ENCODE data around the gene CLCA1. TPM values are rescaled to one million over a fixed set of nuclear protein-coding genes. Genes with fewer than 3 reads are reported as not detected.
"Not testable (repeated sequence)": the region's sequence is repeated elsewhere in the genome, so short reads cannot be mapped to it uniquely, and the experiment has no call there.

Gene CLCA1
- total RNA-seq, 3 donors from 2014 or later: under 0.01 TPM; not detected in 2

GRCh38 chr1:86502125-86502646, 33.5 kb downstream of the CLCA1 start:
- DNase-seq (ENCODE audit: low spot score in 2 of 2); H3K9me3 ChIP-seq; H3K27me3 ChIP-seq; H3K36me3 ChIP-seq; H3K4me1 ChIP-seq; intact Hi-C loops (cut with DNase I; ENCODE audit: low total_unique reads): not testable (repeated sequence)
- peak overlapping the region; percentile 5 to 44 (median 21) for H3K4me3 ChIP-seq
- H3K27ac ChIP-seq: peak overlapping the region; percentile 89 to 91
- TF ChIP-seq CTCF (IDR thresholded peaks at IDR 0.05): peak in 2 of 3 donors; percentile 32 to 68

- Histone ChIP-seq H3K36me3 (no peaks in the 10 kb centered on the region), H3K4me3 (peak overlapping the region; percentile 5 to 44 (median 21)), H3K9me3 (no peaks in the 10 kb centered on the region), H3K27ac (peak overlapping the region; percentile 89 to 91), H3K27me3 (no peaks in the 10 kb centered on the region), H3K4me1 (peaks cover 0 to 10% of the 10 kb centered on the region in 2 donors)
- DNase-seq (ENCODE audit: low spot score in 2 of 2): no peak
- TF ChIP-seq CTCF (IDR thresholded peaks at IDR 0.05): no peak
- TF ChIP-seq POLR2A (IDR thresholded peaks at IDR 0.05): no peak
- no peak for TF ChIP-seq POLR2AphosphoS5 (IDR thresholded peaks at IDR 0.05)
- intact Hi-C loops (cut with DNase I; ENCODE audit: low total_unique reads): no loop called here
Measured at GRCh38 chr1:86502721-86503405, 34.1 kb downstream of the CLCA1 start.

GRCh38 chr1:86503406-86504136, 34.8 kb downstream of the CLCA1 start:
- Histone ChIP-seq H3K4me3 (peak overlapping the region; percentile 21 to 27 (median 25)), H3K9me3 (no peaks in the 10 kb centered on the region), H3K27me3 (no peaks in the 10 kb centered on the region), H3K4me1 (peaks cover 0 to 10% of the 10 kb centered on the region in 2 donors), H3K36me3 (no peaks in the 10 kb centered on the region), H3K27ac (peak overlapping the region; percentile 89 to 91)
- DNase-seq (ENCODE audit: low spot score in 2 of 2): peak in 1 of 2 donors; percentile 32
- intact Hi-C loops (cut with DNase I; ENCODE audit: low total_unique reads): no loop called here
- no peak for TF ChIP-seq CTCF (IDR thresholded peaks at IDR 0.05)
- no peak for TF ChIP-seq POLR2A (IDR thresholded peaks at IDR 0.05)
- TF ChIP-seq POLR2AphosphoS5 (IDR thresholded peaks at IDR 0.05): no peak

GRCh38 chr1:86504137-86504479, 35.4 kb downstream of the CLCA1 start:
- no peak for DNase-seq (ENCODE audit: low spot score in 2 of 2)
- Histone ChIP-seq H3K4me1 (peaks cover 0 to 10% of the 10 kb centered on the region in 2 donors), H3K9me3 (no peaks in the 10 kb centered on the region), H3K27ac (peak overlapping the region; percentile 89 to 91), H3K36me3 (no peaks in the 10 kb centered on the region), H3K4me3 (peak overlapping the region in 2 of 3 donors; percentile 25 to 27), H3K27me3 (no peaks in the 10 kb centered on the region)
- TF ChIP-seq POLR2AphosphoS5 (IDR thresholded peaks at IDR 0.05) (no peak), CTCF (IDR thresholded peaks at IDR 0.05) (no peak), POLR2A (IDR thresholded peaks at IDR 0.05) (no peak)
- intact Hi-C loops (cut with DNase I; ENCODE audit: low total_unique reads): no loop called here
